ENCODE measurements around the gene UQCC3.
"Not testable (repeated sequence)": the region's sequence is repeated elsewhere in the genome, so short reads cannot be mapped to it uniquely, and the experiment has no call there.

Gene UQCC3

DNA sequence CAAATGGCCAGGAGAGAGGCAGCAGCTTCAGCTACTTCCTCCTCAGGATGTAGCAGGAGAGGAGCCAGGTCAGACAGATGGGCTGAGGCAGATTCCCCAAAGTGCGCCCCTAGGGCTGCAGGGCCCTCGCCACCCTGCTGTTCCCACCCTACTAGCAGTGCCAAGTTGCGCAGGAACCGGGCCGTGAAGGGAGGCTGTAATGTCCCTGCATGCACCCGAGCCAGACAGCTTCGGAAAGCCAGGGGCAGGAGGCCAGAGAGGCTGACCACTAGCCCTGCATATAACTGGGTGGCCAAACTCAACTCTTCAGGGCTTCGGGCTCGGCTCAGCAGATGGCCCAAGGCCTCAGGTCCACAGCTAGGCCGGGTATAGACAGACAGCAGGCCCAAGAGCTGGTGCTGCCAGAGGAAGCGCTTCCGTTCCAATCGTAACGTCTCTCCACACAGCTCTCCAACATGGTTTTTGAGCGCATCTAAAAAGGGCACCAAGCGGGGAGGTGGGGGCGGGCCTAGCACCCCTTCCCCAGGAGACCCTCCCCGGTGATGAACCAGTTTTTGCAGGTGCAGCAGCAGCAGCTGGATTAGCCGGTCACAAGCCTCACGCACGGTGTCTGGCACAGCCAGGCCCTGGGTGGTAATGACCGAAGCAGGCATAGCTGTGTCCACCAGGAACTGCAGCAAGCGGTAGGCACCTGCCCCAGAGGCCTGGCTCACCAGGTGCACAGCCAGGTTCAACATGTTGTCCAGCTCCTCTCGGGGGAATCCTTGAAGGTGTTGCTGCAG is 23.1 kb upstream of the UQCC3 start:
- H3K9ac ChIP-seq (ENCODE audit: low read length): no peak overlapping the region
- peaks cover 34% of the 10 kb centered on the region for H3K4me1 ChIP-seq (ENCODE audit: insufficient read depth, low read length, severe bottlenecking)
- H3F3A ChIP-seq (ENCODE audit: insufficient read depth, low read length): no peaks in the 10 kb centered on the region
- no peak overlapping the region for H2AFZ ChIP-seq (ENCODE audit: low read length)
- H3K4me3 ChIP-seq (ENCODE audit: low read depth, low read length, poor library complexity, severe bottlenecking): no peak overlapping the region
- H3K27me3 ChIP-seq (ENCODE audit: insufficient read depth, low read length): no peaks in the 10 kb centered on the region
- H3K27ac ChIP-seq (ENCODE audit: low read depth, low read length, poor library complexity, severe bottlenecking): peak overlapping the region; percentile 21
- H3K9me3 ChIP-seq (ENCODE audit: low read length): no peaks in the 10 kb centered on the region
- no peaks in the 10 kb centered on the region for H3K9me2 ChIP-seq (ENCODE audit: low read depth, low read length)
- no peaks in the 10 kb centered on the region for H4K20me1 ChIP-seq (ENCODE audit: insufficient read depth, low read length)
- peaks cover 40% of the 10 kb centered on the region for H3K79me2 ChIP-seq (ENCODE audit: insufficient read depth, low read length)
- no peak for TF ChIP-seq EZH2 (IDR thresholded peaks at IDR 0.05; ENCODE audit: borderline replicate concordance, low read length)
- TF ChIP-seq, protein P1, sequence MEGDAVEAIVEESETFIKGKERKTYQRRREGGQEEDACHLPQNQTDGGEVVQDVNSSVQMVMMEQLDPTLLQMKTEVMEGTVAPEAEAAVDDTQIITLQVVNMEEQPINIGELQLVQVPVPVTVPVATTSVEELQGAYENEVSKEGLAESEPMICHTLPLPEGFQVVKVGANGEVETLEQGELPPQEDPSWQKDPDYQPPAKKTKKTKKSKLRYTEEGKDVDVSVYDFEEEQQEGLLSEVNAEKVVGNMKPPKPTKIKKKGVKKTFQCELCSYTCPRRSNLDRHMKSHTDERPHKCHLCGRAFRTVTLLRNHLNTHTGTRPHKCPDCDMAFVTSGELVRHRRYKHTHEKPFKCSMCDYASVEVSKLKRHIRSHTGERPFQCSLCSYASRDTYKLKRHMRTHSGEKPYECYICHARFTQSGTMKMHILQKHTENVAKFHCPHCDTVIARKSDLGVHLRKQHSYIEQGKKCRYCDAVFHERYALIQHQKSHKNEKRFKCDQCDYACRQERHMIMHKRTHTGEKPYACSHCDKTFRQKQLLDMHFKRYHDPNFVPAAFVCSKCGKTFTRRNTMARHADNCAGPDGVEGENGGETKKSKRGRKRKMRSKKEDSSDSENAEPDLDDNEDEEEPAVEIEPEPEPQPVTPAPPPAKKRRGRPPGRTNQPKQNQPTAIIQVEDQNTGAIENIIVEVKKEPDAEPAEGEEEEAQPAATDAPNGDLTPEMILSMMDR (IDR thresholded peaks at IDR 0.05; ENCODE audit: low read length): no peak
- H3K4me2 ChIP-seq (ENCODE audit: low read length): no peak overlapping the region
- peaks cover 48% of the 10 kb centered on the region for H3K36me3 ChIP-seq (ENCODE audit: insufficient read depth, low read length)

DNA sequence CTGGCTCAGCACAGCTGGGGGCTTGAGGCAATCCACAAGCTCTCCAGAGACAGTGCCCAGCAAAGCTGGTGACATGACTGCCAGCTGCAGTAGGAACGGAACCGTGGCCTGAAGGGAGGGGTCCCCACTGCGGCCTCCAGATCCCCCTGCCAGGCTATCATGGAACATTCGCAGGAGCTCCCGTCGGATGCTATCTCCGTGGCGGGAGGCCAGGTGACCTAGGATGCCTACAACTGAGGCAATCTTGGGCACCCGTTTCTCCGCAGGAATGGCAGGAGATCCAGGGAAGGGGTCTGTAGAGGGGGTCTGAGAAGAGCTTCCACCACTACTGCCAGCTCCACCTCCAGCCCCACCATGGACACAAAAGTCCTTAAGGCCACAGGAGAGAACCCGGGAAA is 22.5 kb upstream of the UQCC3 start:
- Histone ChIP-seq H3K9me2 (ENCODE audit: low read depth, low read length) (no peaks in the 10 kb centered on the region), H3K4me3 (ENCODE audit: low read depth, low read length, poor library complexity, severe bottlenecking) (no peak overlapping the region), H3K36me3 (ENCODE audit: insufficient read depth, low read length) (peaks cover 43% of the 10 kb centered on the region), H3K4me2 (ENCODE audit: low read length) (no peak overlapping the region), H3K4me1 (ENCODE audit: insufficient read depth, low read length, severe bottlenecking) (peaks cover 37% of the 10 kb centered on the region), H3K9ac (ENCODE audit: low read length) (no peak overlapping the region), H3K9me3 (ENCODE audit: low read length) (no peaks in the 10 kb centered on the region), H3K27me3 (ENCODE audit: insufficient read depth, low read length) (no peaks in the 10 kb centered on the region), H3K79me2 (ENCODE audit: insufficient read depth, low read length) (peaks cover 36% of the 10 kb centered on the region), H4K20me1 (ENCODE audit: insufficient read depth, low read length) (no peaks in the 10 kb centered on the region), H2AFZ (ENCODE audit: low read length) (no peak overlapping the region), H3F3A (ENCODE audit: insufficient read depth, low read length) (no peaks in the 10 kb centered on the region), H3K27ac (ENCODE audit: low read depth, low read length, poor library complexity, severe bottlenecking) (no peak overlapping the region)
- no peak for TF ChIP-seq EZH2 (IDR thresholded peaks at IDR 0.05; ENCODE audit: borderline replicate concordance, low read length)
- TF ChIP-seq, protein P1 (IDR thresholded peaks at IDR 0.05; ENCODE audit: low read length): no peak

GRCh38 chr11:62649486-62649885 is 22.0 kb upstream of the UQCC3 start:
- H3K4me1 ChIP-seq (ENCODE audit: insufficient read depth, low read length, severe bottlenecking): peaks cover 42% of the 10 kb centered on the region
- TF ChIP-seq, protein P1 (IDR thresholded peaks at IDR 0.05; ENCODE audit: low read length): no peak
- no peak for TF ChIP-seq EZH2 (IDR thresholded peaks at IDR 0.05; ENCODE audit: borderline replicate concordance, low read length)
- no peaks in the 10 kb centered on the region for H3F3A ChIP-seq (ENCODE audit: insufficient read depth, low read length)
- peaks cover 38% of the 10 kb centered on the region for H3K36me3 ChIP-seq (ENCODE audit: insufficient read depth, low read length)
- H3K79me2 ChIP-seq (ENCODE audit: insufficient read depth, low read length): peaks cover 32% of the 10 kb centered on the region
- no peak overlapping the region for H3K9ac ChIP-seq (ENCODE audit: low read length)
- H3K27ac ChIP-seq (ENCODE audit: low read depth, low read length, poor library complexity, severe bottlenecking): no peak overlapping the region
- H3K9me3 ChIP-seq (ENCODE audit: low read length): no peaks in the 10 kb centered on the region
- H2AFZ ChIP-seq (ENCODE audit: low read length): no peak overlapping the region
- no peaks in the 10 kb centered on the region for H4K20me1 ChIP-seq (ENCODE audit: insufficient read depth, low read length)
- no peaks in the 10 kb centered on the region for H3K27me3 ChIP-seq (ENCODE audit: insufficient read depth, low read length)
- no peak overlapping the region for H3K4me2 ChIP-seq (ENCODE audit: low read length)
- no peak overlapping the region for H3K4me3 ChIP-seq (ENCODE audit: low read depth, low read length, poor library complexity, severe bottlenecking)
- H3K9me2 ChIP-seq (ENCODE audit: low read depth, low read length): no peaks in the 10 kb centered on the region

DNA sequence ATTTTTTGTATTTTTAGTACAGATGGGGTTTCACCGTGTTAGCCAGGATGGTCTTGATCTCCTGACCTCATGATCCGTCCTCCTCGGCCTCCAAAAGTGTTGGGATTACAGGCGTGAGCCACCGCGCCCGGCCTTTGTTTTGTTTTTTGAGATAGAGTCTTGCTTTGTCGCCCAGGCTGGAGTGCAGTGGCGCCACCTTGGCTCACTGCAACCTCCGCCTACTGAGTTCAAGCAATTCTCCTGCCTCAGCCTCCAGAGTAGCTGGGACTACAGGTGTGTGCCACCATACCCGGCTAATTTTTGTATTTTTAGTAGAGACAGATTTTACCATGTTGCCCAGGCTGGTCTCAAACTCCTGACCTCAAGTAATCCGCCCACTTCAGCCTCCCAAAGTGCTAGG is 21.2 kb upstream of the UQCC3 start:
- H4K20me1 ChIP-seq (ENCODE audit: insufficient read depth, low read length); H3K27ac ChIP-seq (ENCODE audit: low read depth, low read length, poor library complexity, severe bottlenecking); H3K9ac ChIP-seq (ENCODE audit: low read length); H3K9me3 ChIP-seq (ENCODE audit: low read length); H3K4me3 ChIP-seq (ENCODE audit: low read depth, low read length, poor library complexity, severe bottlenecking); H3K4me2 ChIP-seq (ENCODE audit: low read length); H3F3A ChIP-seq (ENCODE audit: insufficient read depth, low read length); H3K27me3 ChIP-seq (ENCODE audit: insufficient read depth, low read length); H2AFZ ChIP-seq (ENCODE audit: low read length); H3K9me2 ChIP-seq (ENCODE audit: low read depth, low read length): not testable (repeated sequence)
- Histone ChIP-seq H3K79me2 (ENCODE audit: insufficient read depth, low read length) (peaks cover 25% of the 10 kb centered on the region), H3K4me1 (ENCODE audit: insufficient read depth, low read length, severe bottlenecking) (peaks cover 37% of the 10 kb centered on the region), H3K36me3 (ENCODE audit: insufficient read depth, low read length) (peaks cover 34% of the 10 kb centered on the region)

All from OCI-LY1 (cell line).